K562 (cell line): ENCODE measurements around the gene IREB2. TPM values are rescaled to one million over a fixed set of nuclear protein-coding genes. Genes with fewer than 3 reads are reported as not detected.

Source experiments
- ATAC-seq: fragments of 200-7000 bp; cut with Tn5 transposase; 3 replicates; pipeline ENCODE4 v1.9.1; 2020; ENCODE audit warnings: moderate library complexity
- BruUV-seq: library from RNA; stranded (reverse); fragments of 400-500 nt; replicated peaks from 2 replicates; lab custom pipeline; 2021; lab: Mats Ljungman, UMichigan
- CTCF ChIA-PET: fragments of 300-600 bp; formaldehyde crosslinking; extraction: SDS; loops from one replicate; lab custom pipeline; 2021; ENCODE audit warnings: low intra/inter-chr PET ratio; lab: Yijun Ruan, JAX
- POLR2A ChIA-PET: fragments of 300-600, 350-650 bp; sonication (Branson Sonifier 250); formaldehyde crosslinking; extraction: SDS; loops from one replicate; lab custom pipeline; 2021; ENCODE audit warnings: antibody characterized with exemption, inconsistent platforms; lab: Yijun Ruan, JAX
- DNase-seq, 4 experiments: peaks; one replicate each; pipeline versions ENCODE4 v3.0.0 to v3.0.0-alpha.2; 2011 to 2018; ENCODE audit warnings: low spot score in 3 of 4, mixed read lengths in 3 of 4; ENCODE audit errors: extremely low read depth in 1 of 4
- FAIRE-seq: peaks from 2 replicates; lab custom pipeline; 2011; peaks lifted over from hg19 to GRCh38; lab: Jason Lieb, UNC
- H2AFZ ChIP-seq: 2 replicates; pipeline ENCODE4 v1.6.0; 2011; ENCODE audit warnings: low read depth, low read length, control low read depth, inconsistent platforms
- H3K27ac ChIP-seq: fragments of 200-600 bp; 3 replicates; pipeline ENCODE4 v1.8.0; 2011; ENCODE audit warnings: low read depth, mild to moderate bottlenecking, control low read depth, inconsistent platforms, low read length, moderate library complexity, mixed read lengths; ENCODE audit errors: extremely low read depth
- H3K27me3 ChIP-seq, 2 experiments: fragments of 300-600 bp in 1 of 2; 2 replicates in 1 of 2; 3 replicates in 1 of 2; pipeline versions ENCODE4 v1.6.0 to v1.8.0; 2011; ENCODE audit warnings: inconsistent platforms in 2 of 2, low read length in 2 of 2, mild to moderate bottlenecking in 1 of 2, mixed read lengths in 1 of 2, moderate library complexity in 1 of 2; ENCODE audit not compliant: control insufficient read depth in 2 of 2, insufficient read depth in 2 of 2
- H3K36me3 ChIP-seq: fragments of 300-600 bp; 3 replicates; pipeline ENCODE4 v1.8.0; 2011; ENCODE audit warnings: mild to moderate bottlenecking, low read length, inconsistent platforms; ENCODE audit not compliant: control insufficient read depth, insufficient read depth
- H3K4me1 ChIP-seq, 2 experiments: fragments of 200-600 bp in 1 of 2; replicated peaks in 1 of 2; 2 replicates in 1 of 2; 3 replicates in 1 of 2; pipeline versions ENCODE4 v1.5.1 to v1.8.0; 2011; ENCODE audit warnings: inconsistent platforms in 2 of 2, low read length in 2 of 2, mild to moderate bottlenecking in 1 of 2, mixed read lengths in 1 of 2, moderate library complexity in 1 of 2; ENCODE audit not compliant: control insufficient read depth in 2 of 2, insufficient read depth in 2 of 2
- H3K4me2 ChIP-seq: 2 replicates; pipeline ENCODE4 v1.6.1; 2011; ENCODE audit warnings: low read length, control low read depth, inconsistent platforms, mixed read lengths; ENCODE audit not compliant: insufficient read depth
- H3K4me3 ChIP-seq: fragments of 200-600 bp; sonication (generic), shearing (Covaris generic); 2 replicates; pipeline ENCODE4 v1.5.1; 2016; ENCODE audit warnings: control low read depth, inconsistent platforms
- H3K79me2 ChIP-seq: fragments of 200-600 bp; 3 replicates; pipeline ENCODE4 v1.8.0; 2011; ENCODE audit warnings: low read length, inconsistent platforms; ENCODE audit not compliant: control insufficient read depth, insufficient read depth
- H3K9ac ChIP-seq, 2 experiments: 2 replicates each; pipeline versions ENCODE4 v1.6.0 to v1.6.1; 2011; ENCODE audit warnings: low read depth in 2 of 2, low read length in 2 of 2, control low read depth in 1 of 2, inconsistent platforms in 1 of 2, mild to moderate bottlenecking in 1 of 2, mixed read lengths in 1 of 2; ENCODE audit not compliant: insufficient read depth in 1 of 2
- H3K9me1 ChIP-seq: one replicate; pipeline ENCODE4 v1.6.0; 2011; ENCODE audit warnings: inconsistent platforms, mild to moderate bottlenecking, low read length, moderate library complexity; ENCODE audit not compliant: control insufficient read depth, insufficient read depth
- H3K9me3 ChIP-seq: replicated peaks from 2 replicates; pipeline ENCODE4 v1.5.1; 2011; ENCODE audit warnings: low read depth, low read length, inconsistent platforms; ENCODE audit not compliant: control insufficient read depth, insufficient read depth
- H4K20me1 ChIP-seq: replicated peaks from 2 replicates; pipeline ENCODE4 v1.6.1; 2011; ENCODE audit warnings: low read length, inconsistent platforms, mixed read lengths; ENCODE audit not compliant: control insufficient read depth, insufficient read depth
- MCM2 ChIP-seq: fragments of 450-650 bp; IDR thresholded peaks from 2 replicates; pipeline ENCODE4 v1.6.1; 2017; ENCODE audit warnings: low read depth, mild to moderate bottlenecking
- ZNF644 ChIP-seq: fragments of 200-800 bp; sonication (Bioruptor generic); IDR thresholded peaks from 2 replicates; pipeline ENCODE4 v1.6.1; 2016; ENCODE audit warnings: low read depth, missing genetic modification characterization, missing compliant biosample characterization
- WGBS: fragments of 100-300 bp; shearing (Covaris generic); methylation state at CpG from one replicate; pipeline ENCODE4 v1.1.6; 2016; ENCODE audit warnings: low coverage, mixed read lengths; ENCODE audit not compliant: insufficient coverage; ENCODE audit errors: missing lambda C conversion rate; 5-methylcytosine and 5-hydroxymethylcytosine counted together
- in situ Hi-C: fragments of 300-500 bp; cut with MboI; formaldehyde crosslinking; loops from 4 replicates; pipeline ENCODE4 v1.15.0; 2018; ENCODE audit warnings: inconsistent platforms, mixed read lengths
- intact Hi-C: fragments of 100-400 bp; cut with micrococcal nuclease; formaldehyde crosslinking; loops from 2 replicates; pipeline ENCODE4 v1.14.2; 2022
- polyA plus RNA-seq, 8 experiments: library from polyadenylated mRNA; depleted of rRNA in 4 of 8; stranded (reverse) in 5 of 8; unstranded in 3 of 8; fragments of >200 nt; fragmentation: Nextera tagmentation in 2 of 8; fragmentation: Illumina TruSeq in 1 of 8; extraction: Ambion mirVana in 2 of 8; extraction: Trizol in 1 of 8; gene quantifications; 2 replicates each; pipeline versions ENCODE4 v1.2.1 to v1.2.3, GENCODE V29; 2011 to 2014; ENCODE audit warnings: inconsistent platforms in 1 of 8, missing spikeins in 1 of 8
- total RNA-seq, 7 experiments: library from RNA; depleted of rRNA in 6 of 7; stranded (reverse); fragments of >200 nt in 6 of 7; fragmentation: Illumina TruSeq in 2 of 7; extraction: Trizol in 2 of 7; gene quantifications; 2 replicates each; pipeline versions ENCODE4 v1.2.1 to v1.2.3, GENCODE V29; 2011 to 2021; ENCODE audit warnings: low replicate concordance in 1 of 7
- TF ChIP-seq, protein P1 (sequence below): IDR thresholded peaks from 2 replicates; pipeline ENCODE4 v1.6.1; 2014; ENCODE audit warnings: antibody characterized with exemption

Gene IREB2
- total and polyA plus RNA-seq, 9 of the 15 experiments (the other 6 are each of a cell fraction or from before 2014, with no cell fraction given) = 16.8 to 61.7 (median 34.0) TPM

DNA sequence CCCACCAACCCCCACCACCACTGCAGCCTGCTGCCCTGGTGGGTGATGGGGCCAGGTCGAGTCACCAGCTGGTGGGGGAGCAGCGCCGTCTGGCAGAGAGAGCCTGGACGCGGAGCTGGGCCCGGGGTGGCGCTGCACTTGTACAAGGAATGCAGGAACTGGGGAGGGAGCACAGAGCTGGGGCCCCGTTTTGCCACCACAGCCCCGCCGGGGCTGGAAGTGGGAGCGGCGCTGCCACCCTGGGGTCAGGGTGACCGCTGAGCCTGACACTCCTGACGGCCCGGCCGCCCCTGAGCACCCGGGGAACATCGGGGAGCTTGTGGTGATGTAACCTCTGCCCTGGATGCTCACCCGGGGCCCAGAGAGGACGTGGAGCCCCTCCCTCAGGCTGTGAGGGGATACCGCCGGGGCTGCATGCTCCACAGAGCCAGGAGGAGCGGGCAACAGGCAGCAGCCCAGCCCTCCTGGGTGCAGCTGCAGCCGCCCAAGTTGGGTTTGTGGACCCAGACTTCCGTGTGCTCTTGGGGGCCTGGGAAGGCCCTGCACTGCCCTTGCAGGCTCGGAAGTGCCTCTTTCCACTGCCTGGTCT, 32.6 kb upstream of the IREB2 start:
- no peak for FAIRE-seq

More for the DNA sequence above, 32.6 kb upstream of the IREB2 start:
- no TSS peak for BruUV-seq
- no peak for DNase-seq
- Histone ChIP-seq H3K79me2 (no peaks in the 10 kb centered on the region), H3K4me1 (peaks cover 0 to 11% of the 10 kb centered on the region in 2 experiments; a peak in 1 of 5 replicates), H3K36me3 (no peaks in the 10 kb centered on the region)
- intact Hi-C loops = no loop called here
- TF ChIP-seq ZNF644 (tag) (no peak), MCM2 (no peak)
- TF ChIP-seq, protein P1, sequence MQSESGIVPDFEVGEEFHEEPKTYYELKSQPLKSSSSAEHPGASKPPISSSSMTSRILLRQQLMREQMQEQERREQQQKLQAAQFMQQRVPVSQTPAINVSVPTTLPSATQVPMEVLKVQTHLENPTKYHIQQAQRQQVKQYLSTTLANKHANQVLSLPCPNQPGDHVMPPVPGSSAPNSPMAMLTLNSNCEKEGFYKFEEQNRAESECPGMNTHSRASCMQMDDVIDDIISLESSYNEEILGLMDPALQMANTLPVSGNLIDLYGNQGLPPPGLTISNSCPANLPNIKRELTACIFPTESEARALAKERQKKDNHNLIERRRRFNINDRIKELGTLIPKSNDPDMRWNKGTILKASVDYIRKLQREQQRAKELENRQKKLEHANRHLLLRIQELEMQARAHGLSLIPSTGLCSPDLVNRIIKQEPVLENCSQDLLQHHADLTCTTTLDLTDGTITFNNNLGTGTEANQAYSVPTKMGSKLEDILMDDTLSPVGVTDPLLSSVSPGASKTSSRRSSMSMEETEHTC = no peak
- TF ChIP-seq, all 486 proteins: peak for 0
- ChIA-PET POLR2A (interaction anchor here (0.6 kb wide), 1 partner anchor 229 kb away, joined by 3 read pairs; no protein-coding TSS in a partner anchor), CTCF (no interaction called here)
- in situ Hi-C loops = no loop called here
- Histone ChIP-seq H3K9me3 (no peaks in the 10 kb centered on the region; the same call in 1 of the 2 replicates), H2AFZ (no peak overlapping the region), H3K4me2 (no peak overlapping the region), H3K27me3 (peaks cover 40 to 65% of the 10 kb centered on the region in 2 experiments), H4K20me1 (0 out of 2 replicates have a peak, but pooled peaks cover 3% of the 10 kb centered on the region), H3K27ac (no peak overlapping the region), H3K4me3 (no peak overlapping the region), H3K9ac (no peak overlapping the region; a peak in 1 of 4 replicates), H3K9me1 (no peaks in the 10 kb centered on the region)
- 4% methylated on average over 21 of the region's 26 CpGs for WGBS
- no peak for ATAC-seq
